H1 (cell line): ENCODE results near the gene ABCG1. TPM values are rescaled to one million over a fixed set of nuclear protein-coding genes. Genes with fewer than 3 reads are reported as not detected.

ENCODE experiments used
- CTCF ChIA-PET: fragments of 300-600 bp; sonication (Branson Sonifier 250); formaldehyde crosslinking; loops from one replicate; lab custom pipeline; 2021; ENCODE audit not compliant: partially characterized antibody; lab: Charles Lee
- POLR2A ChIA-PET: fragments of 300-600 bp; sonication (Branson Sonifier 250); formaldehyde crosslinking; loops from one replicate; lab custom pipeline; 2021; ENCODE audit warnings: inconsistent platforms; ENCODE audit not compliant: partially characterized antibody; lab: Charles Lee
- DNase-seq, 2 experiments: peaks; one replicate each; pipeline versions ENCODE4 v3.0.0 to v3.0.0-alpha.2; 2010 to 2022; ENCODE audit warnings: low spot score in 2 of 2, low read depth in 1 of 2, mixed read lengths in 1 of 2
- FAIRE-seq: peaks from 2 replicates; lab custom pipeline; 2011; peaks lifted over from hg19 to GRCh38; lab: Jason Lieb, UNC
- H2AFZ ChIP-seq: 2 replicates; pipeline ENCODE4 v1.8.1; 2012; ENCODE audit warnings: low read length, inconsistent platforms
- H2AK5ac ChIP-seq: 2 replicates; pipeline ENCODE4 v1.6.1; 2013; ENCODE audit warnings: low read depth, low read length
- H2BK120ac ChIP-seq: replicated peaks from 2 replicates; pipeline ENCODE3; 2013; ENCODE audit warnings: low read depth, low read length, inconsistent platforms
- H2BK12ac ChIP-seq: 2 replicates; pipeline ENCODE4 v1.6.1; 2013; ENCODE audit warnings: low read depth, low read length
- H2BK15ac ChIP-seq: 2 replicates; pipeline ENCODE4 v1.6.1; 2013; ENCODE audit warnings: low read length
- H2BK20ac ChIP-seq: 2 replicates; pipeline ENCODE4 v1.6.1; 2013; ENCODE audit warnings: low read length
- H2BK5ac ChIP-seq: 2 replicates; pipeline ENCODE4 v1.6.1; 2013; ENCODE audit warnings: low read depth, low read length
- H3K14ac ChIP-seq: 2 replicates; pipeline ENCODE4 v1.6.1; 2013; ENCODE audit warnings: inconsistent platforms; ENCODE audit not compliant: insufficient read length
- H3K18ac ChIP-seq: 2 replicates; pipeline ENCODE4 v1.6.1; 2013; ENCODE audit warnings: low read length; ENCODE audit errors: extremely low read depth
- H3K23ac ChIP-seq: 2 replicates; pipeline ENCODE4 v1.6.1; 2013; ENCODE audit warnings: inconsistent platforms; ENCODE audit not compliant: insufficient read length
- H3K23me2 ChIP-seq: 2 replicates; pipeline ENCODE4 v1.6.1; 2013; ENCODE audit warnings: low read depth, low read length
- H3K27ac ChIP-seq: 2 replicates; pipeline ENCODE4 v1.6.1; 2011; ENCODE audit warnings: low read depth, low read length, inconsistent platforms
- H3K27me3 ChIP-seq, 4 experiments: replicated peaks in 1 of 4; 1 replicate in 1 of 4; 2 replicates in 3 of 4; pipeline versions ENCODE4 v1.6.1 to v1.8.1; 2011 to 2013; ENCODE audit warnings: low read length in 3 of 4, mild to moderate bottlenecking in 3 of 4, inconsistent platforms in 2 of 4, mixed read lengths in 2 of 4, moderate library complexity in 1 of 4; ENCODE audit not compliant: control insufficient read depth in 3 of 4, insufficient read depth in 3 of 4; ENCODE audit errors: extremely low read depth in 1 of 4
- H3K36me3 ChIP-seq, 4 experiments: 2 replicates each; pipeline versions ENCODE4 v1.6.1 to v1.8.1; 2011 to 2013; ENCODE audit warnings: mild to moderate bottlenecking in 4 of 4, low read length in 3 of 4, moderate library complexity in 2 of 4, control low read depth in 1 of 4, inconsistent platforms in 1 of 4; ENCODE audit not compliant: insufficient read depth in 4 of 4, control insufficient read depth in 2 of 4
- H3K4ac ChIP-seq: replicated peaks from 2 replicates; pipeline ENCODE3; 2013; ENCODE audit warnings: low read length, low read depth, mixed read lengths, inconsistent platforms; ENCODE audit not compliant: insufficient read length
- H3K4me1 ChIP-seq, 4 experiments: replicated peaks in 1 of 4; 1 replicate in 1 of 4; 2 replicates in 3 of 4; pipeline versions ENCODE4 v1.6.1 to v1.8.1; 2011 to 2013; ENCODE audit warnings: low read length in 3 of 4, inconsistent platforms in 2 of 4, mixed read lengths in 1 of 4; ENCODE audit not compliant: insufficient read depth in 4 of 4, control insufficient read depth in 3 of 4
- H3K4me2 ChIP-seq, 2 experiments: 2 replicates each; pipeline versions ENCODE4 v1.6.1 to v1.8.1; 2011 to 2013; ENCODE audit warnings: low read depth in 2 of 2, low read length in 2 of 2, control low read depth in 1 of 2, inconsistent platforms in 1 of 2, mild to moderate bottlenecking in 1 of 2; ENCODE audit not compliant: insufficient read depth in 1 of 2
- H3K4me3 ChIP-seq, 4 experiments: fragments of 200-600, 300-600 bp in 1 of 4; sonication (generic), shearing (Covaris generic), sonication (Bioruptor Twin) in 1 of 4; 2 replicates each; pipeline versions ENCODE4 v1.5.1 to v1.8.1; 2011 to 2016; ENCODE audit warnings: low read length in 4 of 4, low read depth in 3 of 4, control low read depth in 2 of 4, inconsistent platforms in 2 of 4, mild to moderate bottlenecking in 2 of 4, mixed read lengths in 1 of 4, moderate library complexity in 1 of 4; ENCODE audit not compliant: insufficient read depth in 2 of 4; ENCODE audit errors: extremely low read depth in 1 of 4
- H3K56ac ChIP-seq: replicated peaks from 2 replicates; pipeline ENCODE3; 2013; ENCODE audit warnings: low read depth, mild to moderate bottlenecking, mixed read lengths, low read length, inconsistent platforms; ENCODE audit not compliant: insufficient read length
- H3K79me1 ChIP-seq: 2 replicates; pipeline ENCODE4 v1.6.1; 2013; ENCODE audit warnings: low read depth, low read length, control low read depth
- H3K79me2 ChIP-seq, 2 experiments: 2 replicates each; pipeline versions ENCODE4 v1.6.1 to v1.8.1; 2012 to 2013; ENCODE audit warnings: low read length in 2 of 2, mild to moderate bottlenecking in 2 of 2, inconsistent platforms in 1 of 2; ENCODE audit not compliant: insufficient read depth in 2 of 2, control insufficient read depth in 1 of 2
- H3K9ac ChIP-seq, 4 experiments: replicated peaks in 1 of 4; 1 replicate in 1 of 4; 2 replicates in 3 of 4; pipeline versions ENCODE4 v1.6.1 to v1.8.1; 2011 to 2013; ENCODE audit warnings: low read depth in 3 of 4, low read length in 3 of 4, control low read depth in 2 of 4, mild to moderate bottlenecking in 2 of 4, moderate library complexity in 2 of 4, inconsistent platforms in 1 of 4; ENCODE audit errors: extremely low read depth in 1 of 4
- H3K9me3 ChIP-seq, 2 experiments: 2 replicates each; pipeline versions ENCODE4 v1.6.1 to v1.8.1; 2012 to 2013; ENCODE audit warnings: mild to moderate bottlenecking in 2 of 2, moderate library complexity in 2 of 2, control low read depth in 1 of 2, inconsistent platforms in 1 of 2, low read depth in 1 of 2, low read length in 1 of 2, mixed read lengths in 1 of 2; ENCODE audit not compliant: insufficient read depth in 2 of 2
- H4K20me1 ChIP-seq, 2 experiments: replicated peaks in 1 of 2; 2 replicates each; pipeline versions ENCODE3 to v1.8.1; 2011 to 2013; ENCODE audit warnings: inconsistent platforms in 2 of 2, low read length in 2 of 2, mild to moderate bottlenecking in 1 of 2; ENCODE audit not compliant: insufficient read depth in 2 of 2, control insufficient read depth in 1 of 2
- H4K5ac ChIP-seq: 2 replicates; pipeline ENCODE4 v1.6.1; 2013; ENCODE audit warnings: low read length, low read depth, mixed read lengths, inconsistent platforms; ENCODE audit not compliant: insufficient read length
- H4K8ac ChIP-seq: 2 replicates; pipeline ENCODE4 v1.8.0; 2013; ENCODE audit warnings: mild to moderate bottlenecking, moderate library complexity, low read length, inconsistent platforms; ENCODE audit not compliant: insufficient read depth; ENCODE audit errors: extremely low read depth
- H4K91ac ChIP-seq: replicated peaks from 2 replicates; pipeline ENCODE3; 2013; ENCODE audit warnings: low read length, mixed read lengths, inconsistent platforms; ENCODE audit not compliant: insufficient read length
- JUN ChIP-seq: IDR thresholded peaks from 2 replicates; pipeline ENCODE4 v1.6.1; 2011; ENCODE audit warnings: low read depth, mild to moderate bottlenecking, improper control_type of control experiment, low read length
- TAF7 ChIP-seq: optimal IDR thresholded peaks from 2 replicates; pipeline ENCODE3; 2011; ENCODE audit warnings: low read depth, mild to moderate bottlenecking, inconsistent platforms, low read length, moderate library complexity, borderline replicate concordance
- whole genome bisulfite sequencing, 2 experiments: shearing (Covaris generic) in 1 of 2; methylation state at CpG; one replicate each; pipeline versions ENCODE4 v1.1.6 to v1.1.7; 2013 to 2015; ENCODE audit warnings: low lambda C conversion rate in 2 of 2, mixed read lengths in 2 of 2, inconsistent platforms in 1 of 2, low coverage in 1 of 2, missing lambda C conversion rate in 1 of 2; ENCODE audit not compliant: insufficient replicate concordance in 2 of 2, insufficient coverage in 1 of 2, insufficient read length in 1 of 2; ENCODE audit errors: extremely low coverage in 1 of 2, missing lambda C conversion rate in 1 of 2; 5-methylcytosine and 5-hydroxymethylcytosine counted together
- polyA plus RNA-seq, 7 experiments: library from polyadenylated mRNA; depleted of rRNA in 3 of 7; stranded (reverse) in 5 of 7; unstranded in 2 of 7; fragments of >200 nt in 5 of 7; fragments of 200-250 nt in 2 of 7; gene quantifications; 1 replicate in 5 of 7; 2 replicates in 1 of 7; 4 replicates in 1 of 7; pipeline versions ENCODE4 v1.2.1 to v1.2.3, GENCODE V29; 2011 to 2013; ENCODE audit warnings: missing spikeins in 2 of 7, mixed read lengths in 2 of 7
- total RNA-seq: library from RNA; stranded (reverse); fragmentation: NEBNext Ultra II Directional; extraction: Animal tissue kit (Norgen Biotek cat#: 25700); gene quantifications from 2 replicates; pipeline ENCODE4 v1.2.1, GENCODE V29; 2021
- TF ChIP-seq, protein P1 (sequence below): IDR thresholded peaks from 2 replicates; pipeline ENCODE4 v1.6.1; 2012; ENCODE audit warnings: inconsistent platforms

Gene ABCG1
- total and polyA plus RNA-seq, 2 of the 8 experiments (the other 6 are each of a cell fraction or from before 2014, with no cell fraction given), result 2.1 to 4.0 TPM

GRCh38 chr21:42302794-42303193 lies 83.9 kb downstream of the ABCG1 start:
- 78% methylated on average over 7 of the region's 7 CpGs; no CpG with 5 or more reads in 1 of the 2 experiments for WGBS, 2 experiments
- H2BK15ac ChIP-seq, result no peak overlapping the region
- no peaks in the 10 kb centered on the region for H3K79me2 ChIP-seq
- no peak for TF ChIP-seq JUN
- TF ChIP-seq, protein P1, sequence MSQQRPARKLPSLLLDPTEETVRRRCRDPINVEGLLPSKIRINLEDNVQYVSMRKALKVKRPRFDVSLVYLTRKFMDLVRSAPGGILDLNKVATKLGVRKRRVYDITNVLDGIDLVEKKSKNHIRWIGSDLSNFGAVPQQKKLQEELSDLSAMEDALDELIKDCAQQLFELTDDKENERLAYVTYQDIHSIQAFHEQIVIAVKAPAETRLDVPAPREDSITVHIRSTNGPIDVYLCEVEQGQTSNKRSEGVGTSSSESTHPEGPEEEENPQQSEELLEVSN, result no peak
- no peak for TF ChIP-seq TAF7

More at GRCh38 chr21:42302794-42303193, 83.9 kb downstream of the ABCG1 start:
- Histone ChIP-seq H3K27ac (no peak overlapping the region), H3K4me2 (no peak overlapping the region), H4K8ac (no peak overlapping the region; the same call in 1 of the 2 replicates), H3K18ac (no peak overlapping the region), H3K56ac (no peak overlapping the region), H3K79me1 (no peaks in the 10 kb centered on the region), H2AK5ac (no peak overlapping the region), H4K20me1 (no peaks in the 10 kb centered on the region), H3K23me2 (no peaks in the 10 kb centered on the region), H3K27me3 (no peaks in the 10 kb centered on the region), H2AFZ (no peak overlapping the region), H3K9me3 (no peaks in the 10 kb centered on the region), H3K4me1 (no peaks in the 10 kb centered on the region), H4K5ac (no peak overlapping the region), H2BK5ac (no peak overlapping the region), H4K91ac (no peak overlapping the region), H3K9ac (no peak overlapping the region), H2BK20ac (no peak overlapping the region), H2BK12ac (no peak overlapping the region), H3K4me3 (no peak overlapping the region), H3K23ac (no peak overlapping the region), H3K36me3 (no peaks in the 10 kb centered on the region), H2BK120ac (no peak overlapping the region), H3K4ac (no peak overlapping the region), H3K14ac (no peak overlapping the region)
- DNase-seq (no peak), FAIRE-seq (no peak)
- POLR2A ChIA-PET, result interaction anchor here (1.0 kb wide), 1 partner anchor 42 kb away, joined by 3 read pairs; no protein-coding TSS in a partner anchor
- CTCF ChIA-PET, result interaction anchor here (0.6 to 6.5 kb wide), 2 partner anchors 8 to 217 kb away, joined by 3 to 36 read pairs; no protein-coding TSS in a partner anchor
